ENCODE measurements around the gene FIP1L1.
"Not testable (repeated sequence)": the region's sequence is repeated elsewhere in the genome, so short reads cannot be mapped to it uniquely, and the experiment has no call there.

FIP1L1 gene, protein sequence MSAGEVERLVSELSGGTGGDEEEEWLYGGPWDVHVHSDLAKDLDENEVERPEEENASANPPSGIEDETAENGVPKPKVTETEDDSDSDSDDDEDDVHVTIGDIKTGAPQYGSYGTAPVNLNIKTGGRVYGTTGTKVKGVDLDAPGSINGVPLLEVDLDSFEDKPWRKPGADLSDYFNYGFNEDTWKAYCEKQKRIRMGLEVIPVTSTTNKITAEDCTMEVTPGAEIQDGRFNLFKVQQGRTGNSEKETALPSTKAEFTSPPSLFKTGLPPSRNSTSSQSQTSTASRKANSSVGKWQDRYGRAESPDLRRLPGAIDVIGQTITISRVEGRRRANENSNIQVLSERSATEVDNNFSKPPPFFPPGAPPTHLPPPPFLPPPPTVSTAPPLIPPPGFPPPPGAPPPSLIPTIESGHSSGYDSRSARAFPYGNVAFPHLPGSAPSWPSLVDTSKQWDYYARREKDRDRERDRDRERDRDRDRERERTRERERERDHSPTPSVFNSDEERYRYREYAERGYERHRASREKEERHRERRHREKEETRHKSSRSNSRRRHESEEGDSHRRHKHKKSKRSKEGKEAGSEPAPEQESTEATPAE

DNA sequence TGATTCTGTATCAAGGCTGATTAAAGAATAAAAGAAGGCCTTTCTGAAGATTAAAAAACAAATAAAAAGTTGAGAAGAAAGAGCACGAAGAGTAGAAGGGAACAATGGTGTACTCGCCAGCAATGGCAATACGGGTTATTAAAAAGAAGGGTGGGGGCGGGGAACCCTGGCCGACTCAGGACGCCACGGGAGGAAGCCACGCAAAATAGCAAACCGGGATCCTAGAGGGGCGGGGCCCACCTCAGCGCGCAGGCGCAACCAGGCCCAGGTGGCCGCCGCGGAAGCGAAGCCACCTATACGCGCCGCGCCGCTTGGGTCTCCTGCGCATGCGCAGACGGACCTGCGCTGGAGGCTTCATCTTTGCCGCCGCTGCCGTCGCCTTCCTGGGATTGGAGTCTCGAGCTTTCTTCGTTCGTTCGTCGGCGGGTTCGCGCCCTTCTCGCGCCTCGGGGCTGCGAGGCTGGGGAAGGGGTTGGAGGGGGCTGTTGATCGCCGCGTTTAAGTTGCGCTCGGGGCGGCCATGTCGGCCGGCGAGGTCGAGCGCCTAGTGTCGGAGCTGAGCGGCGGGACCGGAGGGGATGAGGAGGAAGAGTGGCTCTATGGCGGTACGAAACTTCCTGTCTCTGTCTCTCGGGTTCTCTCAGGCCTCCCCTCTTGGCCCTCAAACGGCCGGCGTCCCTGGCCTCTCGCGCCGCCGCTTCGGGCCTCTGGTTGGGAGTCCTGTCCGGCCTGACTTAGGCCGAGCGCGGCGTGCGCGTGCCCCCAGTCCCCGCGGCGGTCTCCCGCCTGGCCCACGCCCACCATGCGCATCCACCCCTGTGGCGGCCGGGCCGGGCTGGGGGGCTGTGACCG, at the start of gene FIP1L1:
Gene FIP1L1, plus strand, starts transcription at position 323 of the 852 bp plus-strand sequence. Its CDS starts 198 bp downstream, at position 521.
- peak; percentile 94 for DNase-seq

DNA sequence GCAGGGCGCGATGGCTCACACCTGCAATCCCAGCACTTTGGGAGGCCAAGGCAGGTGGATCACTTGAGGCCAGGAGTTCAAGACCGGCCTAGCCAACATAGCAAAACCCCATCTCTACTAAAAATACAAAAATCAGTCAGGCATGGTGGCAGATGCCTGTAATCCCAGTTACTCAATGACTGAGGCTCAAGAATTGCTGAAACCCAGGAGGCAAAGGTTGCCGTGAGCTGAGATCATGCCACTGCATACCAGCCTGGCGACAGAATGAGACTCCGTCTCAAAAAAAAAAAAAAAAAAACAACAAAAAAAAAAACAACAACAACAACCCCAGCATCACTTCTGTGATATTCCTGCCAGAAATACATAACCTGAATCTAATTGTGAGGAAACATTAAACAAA, 42.5 kb upstream of the FIP1L1 start:
- not testable (repeated sequence) for DNase-seq

DNA sequence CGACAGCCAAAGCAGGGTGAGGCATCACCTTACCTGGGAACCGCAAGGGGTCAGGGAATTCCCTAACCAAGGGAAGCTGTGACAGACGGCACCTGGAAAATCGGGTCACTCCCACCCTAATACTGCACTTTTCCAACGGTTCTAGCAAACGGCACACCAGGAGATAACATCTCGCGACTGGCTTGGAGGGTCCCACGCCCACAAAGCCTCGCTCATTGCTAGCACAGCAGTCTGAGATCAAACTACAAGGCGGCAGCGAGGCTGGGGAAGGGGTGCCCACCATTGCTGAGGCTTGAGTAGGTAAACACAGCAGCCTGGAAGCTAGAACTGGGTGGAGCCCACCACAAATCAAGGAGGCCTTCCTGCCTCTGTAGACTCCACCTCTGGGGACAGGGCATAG, 37.3 kb upstream of the FIP1L1 start:
- DNase-seq, result not testable (repeated sequence)

DNA sequence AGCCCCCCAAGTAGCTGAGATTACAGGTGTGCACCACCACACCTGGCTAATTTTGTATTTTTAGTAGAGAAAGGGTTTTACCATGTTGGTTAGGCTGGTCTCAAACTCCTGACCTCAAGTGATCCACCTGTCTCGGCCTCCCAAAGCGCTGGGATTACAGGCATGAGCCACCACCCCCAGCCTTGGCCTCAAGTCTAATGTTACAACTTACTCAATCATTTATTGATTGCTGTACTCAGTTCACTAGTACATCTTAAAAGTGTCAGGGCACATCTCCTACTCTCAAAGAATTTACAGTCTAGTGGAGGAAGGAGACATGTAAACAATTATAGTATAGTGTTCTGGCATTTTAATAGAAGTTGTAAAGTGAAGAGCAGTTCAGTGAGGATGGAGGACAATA, 31.0 kb upstream of the FIP1L1 start:
- DNase-seq, result not testable (repeated sequence)

DNA sequence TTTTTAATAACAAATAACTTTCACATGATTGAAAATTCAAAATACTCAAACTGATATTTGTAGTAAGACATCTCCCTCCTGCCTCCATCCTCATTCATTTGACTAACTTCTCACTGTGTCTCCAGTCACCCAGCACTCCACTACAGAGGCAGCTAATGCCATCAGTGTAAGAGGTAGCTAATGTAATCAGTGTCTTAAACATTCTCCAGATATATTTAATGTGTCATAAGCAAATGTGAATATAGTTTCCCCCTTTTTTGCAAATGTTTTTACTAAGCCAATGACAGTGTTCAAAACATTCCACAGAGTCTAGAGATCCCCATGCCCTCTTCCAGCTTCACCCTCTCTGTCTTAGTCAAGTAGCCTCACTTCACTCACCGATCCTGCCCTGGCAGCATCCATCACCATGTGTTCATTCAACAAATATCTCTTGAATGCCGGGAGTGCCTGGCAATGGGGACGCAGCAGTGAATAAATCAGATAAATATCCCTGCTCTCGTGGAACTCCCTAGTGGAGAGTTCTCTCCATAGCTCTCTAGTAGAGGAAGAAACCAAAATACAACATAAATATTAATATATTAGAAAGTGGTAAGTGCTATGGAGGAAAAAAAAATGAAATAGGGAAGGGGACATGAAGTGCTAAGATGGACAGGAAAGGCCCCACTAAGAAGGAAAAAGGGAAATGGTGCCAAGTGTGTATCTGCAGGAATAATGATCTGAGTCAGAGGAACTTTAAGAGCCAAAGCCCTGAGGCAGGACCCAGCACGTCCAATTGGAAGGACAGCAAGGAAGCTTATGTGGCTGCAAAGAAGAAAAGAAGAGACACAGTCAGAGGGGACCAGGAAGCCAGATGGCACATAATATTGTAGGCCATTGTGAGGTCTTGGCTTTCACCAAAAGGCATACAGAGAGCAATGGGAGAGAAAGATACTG, 30.3 kb upstream of the FIP1L1 start:
- DNase-seq, result no peak

DNA sequence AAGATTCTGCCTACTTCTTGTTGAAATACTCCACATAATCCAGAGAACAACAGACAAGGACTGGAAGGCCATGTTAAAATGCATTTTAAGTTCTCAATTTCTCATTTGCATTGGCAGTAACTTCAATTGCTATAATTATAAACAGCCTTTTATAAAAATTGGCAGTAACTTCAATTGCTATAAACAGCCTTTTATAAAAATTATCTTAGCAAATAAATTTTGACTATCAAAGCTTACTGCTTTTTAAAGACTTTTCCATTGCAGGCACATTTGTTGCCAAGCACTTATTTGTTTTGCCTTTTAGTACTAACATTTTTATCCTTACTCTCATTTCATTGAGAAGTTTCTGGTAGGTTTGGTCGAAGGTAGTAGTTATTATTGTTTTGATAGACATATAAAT, 29.4 kb upstream of the FIP1L1 start:
- DNase-seq, result no peak

DNA sequence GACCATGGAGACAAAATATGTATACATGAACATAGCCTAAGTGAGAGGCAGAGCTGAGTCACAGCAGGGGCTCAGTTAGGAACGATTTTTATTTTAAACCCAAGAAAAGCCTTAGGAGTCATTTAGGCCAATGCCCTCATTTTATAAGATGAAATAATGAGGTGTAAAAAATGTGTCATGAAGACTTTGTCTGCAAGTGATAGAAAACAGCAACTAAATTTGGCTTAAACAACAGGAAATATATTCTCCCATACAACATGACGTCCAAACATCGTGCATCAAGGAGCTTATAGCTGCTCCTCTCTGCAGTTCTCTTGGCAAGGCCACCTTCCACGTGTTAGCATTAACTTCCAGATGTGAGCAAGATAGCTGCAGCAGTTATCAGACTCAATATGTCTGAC, 28.4 kb upstream of the FIP1L1 start:
- DNase-seq, result no peak

DNA sequence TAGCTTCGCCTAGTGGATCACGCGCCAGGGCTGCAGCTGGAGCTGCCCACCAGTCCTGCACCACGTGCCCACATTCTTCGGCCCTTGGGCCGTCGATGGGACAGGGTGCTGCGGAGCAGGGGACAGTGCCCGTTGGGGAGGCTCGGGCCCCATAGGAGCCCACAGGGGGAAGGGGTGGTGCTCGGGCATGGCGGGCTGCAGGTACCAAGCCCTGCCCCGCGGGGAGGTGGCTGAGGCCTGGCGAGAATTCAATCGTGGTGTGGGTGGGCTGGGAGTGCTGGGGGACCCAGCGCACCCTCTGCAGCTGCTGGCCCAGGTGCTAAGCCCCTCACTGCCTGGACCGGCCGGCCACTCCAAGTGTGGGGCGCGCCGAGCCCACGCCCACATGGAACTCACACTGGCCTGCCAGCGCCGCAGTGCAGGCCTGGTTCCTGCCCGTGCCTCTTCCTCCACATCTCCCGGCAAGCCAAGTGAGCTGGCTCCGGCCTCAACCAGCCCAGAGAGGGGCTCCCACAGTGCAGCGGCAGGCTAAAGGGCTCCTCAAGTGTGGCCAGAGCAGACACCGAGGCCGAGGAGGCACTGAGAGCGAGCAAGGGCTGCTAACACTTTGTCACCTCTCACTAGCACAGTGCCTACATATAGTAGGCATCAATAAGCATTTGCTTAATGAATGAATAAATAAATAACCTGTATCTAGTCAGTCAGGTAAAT, 23.3 kb upstream of the FIP1L1 start:
- DNase-seq, result no peak

DNA sequence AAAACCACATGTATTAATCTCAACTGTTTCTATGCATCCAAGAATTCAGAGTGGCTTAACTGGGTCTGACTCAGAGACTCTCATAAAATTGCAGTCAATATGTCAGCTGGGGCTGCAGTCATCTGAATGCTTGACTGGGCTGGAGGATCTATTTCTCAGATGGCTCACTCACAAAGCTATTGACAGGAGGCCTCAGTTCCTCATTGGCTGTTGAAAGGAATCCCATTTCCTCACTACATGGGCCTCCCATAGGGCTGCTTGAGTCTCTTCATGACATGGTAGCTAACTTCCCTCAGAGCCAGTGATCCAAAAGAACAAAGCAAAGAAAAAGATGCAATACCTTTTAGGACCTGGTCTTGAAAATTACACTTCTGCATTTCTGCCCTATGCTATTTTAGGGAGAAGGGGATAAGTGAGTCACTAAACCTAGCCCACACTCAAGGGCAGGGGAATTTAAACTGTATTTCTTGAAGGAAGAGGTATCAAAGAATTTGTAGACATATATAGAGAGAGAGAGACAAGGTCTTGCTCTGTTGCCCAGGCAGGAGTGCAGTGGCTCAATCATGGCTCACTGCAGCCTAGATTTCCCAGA, 21.4 kb upstream of the FIP1L1 start:
- no peak for DNase-seq

DNA sequence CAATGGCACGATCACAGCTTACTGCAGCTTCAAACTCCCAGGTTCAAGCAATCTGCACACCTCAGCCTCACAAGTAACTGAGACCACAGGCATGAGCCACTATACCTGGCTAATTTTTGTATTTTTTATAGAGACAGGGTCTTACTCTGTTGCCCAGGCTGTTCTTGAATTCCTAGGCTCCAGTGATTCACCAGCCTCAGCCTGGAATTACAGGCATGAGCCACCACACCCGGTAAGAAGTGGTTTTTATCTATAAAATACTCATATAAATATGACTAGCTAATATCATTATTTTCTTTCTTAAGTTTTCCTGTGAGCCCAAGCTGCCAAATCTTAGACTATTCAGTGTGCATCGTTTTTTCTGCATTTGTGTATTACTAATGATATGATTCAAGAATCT, 16.0 kb upstream of the FIP1L1 start:
- no peak for DNase-seq

DNA sequence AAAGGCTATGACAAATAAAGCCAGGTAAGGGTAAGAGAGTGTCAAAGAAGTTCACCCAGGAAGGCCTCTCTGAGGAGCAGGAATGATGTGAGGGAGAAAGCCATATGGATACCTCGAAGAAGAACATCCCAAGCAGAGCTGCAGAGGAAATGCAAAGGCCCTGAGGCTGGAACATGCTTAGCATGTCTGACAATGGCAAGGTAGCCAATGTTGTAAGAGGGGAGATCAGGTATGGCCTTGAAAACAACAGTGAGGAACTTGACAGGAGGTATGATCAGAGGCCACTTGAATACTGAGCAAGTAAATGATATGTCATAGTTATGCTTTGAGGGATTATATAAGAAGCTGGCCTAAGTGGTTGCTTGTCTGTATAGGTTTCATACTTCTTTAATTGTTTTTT, 15.3 kb upstream of the FIP1L1 start:
- DNase-seq, result no peak

DNA sequence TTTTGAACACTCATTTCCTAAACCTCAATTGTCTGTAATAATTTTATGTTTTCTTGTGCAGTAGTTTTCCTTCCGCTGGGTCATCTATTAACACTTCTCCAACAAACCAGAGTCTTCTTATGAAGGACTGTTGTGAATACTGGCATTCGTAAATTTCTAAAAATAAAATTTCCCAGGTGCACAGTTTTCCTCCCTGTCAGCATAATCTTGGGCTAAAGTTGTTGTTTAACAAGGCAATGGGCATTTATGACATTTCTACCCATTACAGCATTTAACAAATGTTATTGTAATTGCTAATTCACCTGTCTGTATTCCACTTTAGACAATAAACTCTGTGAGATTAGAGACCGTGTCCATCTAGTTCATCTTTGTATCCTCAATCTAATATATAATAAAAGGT, 12.8 kb upstream of the FIP1L1 start:
- no peak for DNase-seq

DNA sequence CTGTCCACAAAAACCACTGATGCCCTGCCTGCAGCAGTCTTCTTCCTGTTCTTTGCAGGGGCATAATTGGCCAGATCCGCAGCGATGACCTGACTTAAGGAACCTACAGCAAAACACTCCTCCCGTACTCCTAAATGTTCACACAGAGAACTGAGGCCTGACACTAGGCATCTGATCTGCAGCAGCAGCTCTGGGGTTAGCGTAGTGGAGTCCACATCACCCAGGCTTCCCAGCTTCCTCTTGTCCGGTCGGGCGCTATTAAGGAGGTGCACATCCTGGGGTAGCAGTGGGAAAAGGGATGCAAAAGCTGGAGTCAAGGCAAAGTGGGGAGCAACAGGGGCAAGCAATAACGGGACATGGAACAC, 12.3 kb upstream of the FIP1L1 start:
- DNase-seq, result no peak

DNA sequence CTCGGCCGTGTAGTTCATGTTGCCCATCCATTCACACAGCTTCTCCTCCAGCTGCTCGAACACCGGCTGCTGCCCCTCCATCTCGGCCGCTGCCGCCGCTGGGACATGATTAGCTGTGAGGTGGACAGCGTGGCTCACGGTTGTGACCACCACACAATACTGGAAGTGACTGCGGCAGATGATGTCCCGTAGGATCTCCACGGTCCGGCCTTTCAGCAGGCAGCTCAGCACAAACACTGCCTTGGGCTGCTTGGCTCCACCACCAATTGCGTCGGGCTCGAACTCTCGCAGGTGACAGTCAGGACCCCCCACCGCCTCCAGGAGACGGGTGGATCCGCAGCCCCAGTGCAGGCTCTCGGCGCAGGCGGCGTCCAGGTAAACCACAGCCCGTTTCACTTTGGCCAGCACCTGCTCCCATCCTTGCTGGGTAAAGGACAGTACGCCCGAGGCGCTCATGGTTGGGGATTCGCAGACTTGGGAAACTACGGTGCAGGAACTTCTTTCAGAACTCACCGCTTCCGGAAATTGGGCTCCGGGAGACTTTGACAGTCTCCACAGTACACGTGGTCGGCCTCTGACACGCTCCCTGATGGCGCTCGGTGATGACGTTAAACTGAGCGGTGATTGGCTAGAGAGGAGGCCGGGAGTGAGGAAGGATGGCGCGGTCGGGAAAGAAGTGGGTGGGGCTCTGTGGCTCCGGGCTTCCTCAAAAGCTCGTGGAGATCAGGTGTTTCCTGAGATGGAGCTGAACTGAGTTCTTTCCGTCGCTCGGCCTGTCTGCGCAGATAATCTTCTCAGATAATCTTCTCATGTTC, 11.7 kb upstream of the FIP1L1 start, which contains the start of gene SCFD2:
Gene SCFD2, minus strand, starts transcription at position 576 of the 815 bp plus-strand sequence.
- peak; percentile 98 for DNase-seq

DNA sequence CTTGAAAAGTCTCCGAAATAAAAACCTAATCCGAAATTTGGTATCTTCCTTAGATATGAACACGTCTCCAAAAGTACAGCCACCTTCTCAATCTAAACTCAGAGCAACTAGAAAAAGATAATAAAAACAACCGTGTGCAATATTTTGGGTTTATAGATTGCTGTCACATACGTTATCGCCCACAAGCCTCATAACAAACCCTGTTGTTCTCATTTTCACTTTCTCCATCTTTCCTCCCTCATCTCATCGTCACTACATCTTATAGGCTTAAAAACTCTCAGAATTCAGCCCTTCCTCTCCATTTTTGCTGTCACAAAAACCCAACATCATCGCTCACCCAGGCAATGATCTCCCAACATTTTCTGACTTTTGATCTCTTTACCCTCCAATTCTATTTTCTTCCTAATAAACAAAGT, 11.1 kb upstream of the FIP1L1 start:
- no peak for DNase-seq

DNA sequence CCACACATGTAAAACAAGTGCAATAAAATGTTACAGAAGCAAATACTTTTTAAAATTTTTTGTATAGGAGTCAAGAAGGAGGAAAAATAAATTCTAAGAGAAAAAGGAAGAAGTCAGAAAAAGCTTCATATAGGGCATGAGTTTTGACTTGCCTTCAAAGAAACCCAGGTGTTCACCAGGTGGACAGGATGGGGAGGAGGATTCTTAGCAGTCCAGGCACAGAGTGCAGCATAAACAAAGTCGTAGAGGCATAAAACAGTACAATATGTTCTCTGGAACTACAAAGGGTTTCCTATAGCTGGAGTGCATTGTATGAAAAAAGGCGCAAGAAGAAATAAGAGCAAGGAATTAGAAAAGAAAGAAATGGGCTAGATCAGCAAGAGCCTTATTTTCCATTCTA, 9.7 kb upstream of the FIP1L1 start:
- DNase-seq, result no peak

DNA sequence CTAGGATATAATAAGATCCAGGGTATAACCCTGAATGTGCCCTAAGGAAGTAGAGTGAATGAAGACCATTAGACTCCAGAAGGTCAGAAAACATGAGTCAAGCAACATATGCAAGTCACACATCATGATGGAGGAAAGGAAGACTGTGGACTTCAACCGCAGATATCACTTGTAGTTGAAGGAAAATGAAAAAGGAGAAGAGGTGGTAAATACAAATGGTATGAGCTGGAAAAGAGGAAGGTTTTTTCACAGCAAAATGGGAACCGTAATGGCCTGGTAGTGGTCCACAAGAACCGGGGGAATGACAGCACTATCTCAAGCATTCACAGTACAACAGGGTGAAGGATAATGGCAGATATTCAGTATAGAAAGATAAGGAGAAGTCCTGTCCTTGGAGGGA, 6.4 kb upstream of the FIP1L1 start:
- no peak for DNase-seq

DNA sequence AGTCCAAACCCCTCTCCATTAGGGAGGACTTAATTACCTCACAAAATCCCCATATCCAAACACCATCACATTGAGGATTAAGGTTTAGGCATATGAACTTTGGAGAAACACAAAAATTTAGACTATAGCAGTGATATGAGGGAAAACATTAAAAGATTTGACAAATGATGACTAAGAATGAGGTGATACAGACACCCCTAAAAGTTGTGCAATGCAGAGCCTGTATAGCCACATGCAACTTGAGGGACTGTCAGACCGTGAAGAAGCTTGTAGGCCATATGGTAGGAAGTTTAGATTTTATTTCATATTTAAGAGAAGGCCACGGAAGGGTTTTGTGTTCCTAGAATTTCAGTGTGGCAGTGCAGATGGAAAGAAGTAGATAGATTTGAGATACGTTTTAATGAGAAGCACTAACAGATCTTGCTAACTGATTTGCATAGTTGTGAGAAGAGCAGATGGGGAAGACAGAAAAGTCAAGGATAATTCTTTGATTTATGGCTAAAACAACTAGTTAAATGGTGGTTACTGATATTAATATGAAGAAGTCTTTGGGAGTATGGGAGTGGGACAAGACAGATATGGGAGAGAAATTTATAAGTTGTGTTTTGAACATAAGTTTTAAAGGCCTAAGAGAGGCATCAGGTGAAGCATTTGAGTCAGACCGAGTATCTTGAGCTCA, 5.5 kb upstream of the FIP1L1 start:
- no peak for DNase-seq

DNA sequence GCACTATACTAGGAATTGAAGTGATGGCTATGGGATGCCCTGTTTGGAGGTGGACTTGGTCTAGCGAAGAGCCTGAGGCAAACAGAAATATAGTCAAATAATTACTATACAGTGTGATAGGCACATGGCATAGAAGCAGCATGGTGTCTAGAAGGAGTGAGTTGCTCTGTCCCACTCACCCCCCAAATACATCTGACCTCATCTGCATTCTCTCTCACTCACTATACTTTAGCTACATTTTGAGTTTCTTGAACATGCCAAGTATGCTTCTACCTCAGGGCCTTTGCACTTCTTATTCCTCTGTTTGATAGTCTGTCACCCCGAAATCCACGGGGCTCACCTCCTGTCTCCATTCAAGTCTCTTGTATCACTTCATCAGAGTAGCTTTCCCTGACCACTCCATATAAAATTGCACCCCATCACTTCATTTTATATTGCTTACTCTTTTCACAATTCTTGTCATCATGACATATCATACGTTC, 2.6 kb upstream of the FIP1L1 start:
- DNase-seq, result no peak

DNA sequence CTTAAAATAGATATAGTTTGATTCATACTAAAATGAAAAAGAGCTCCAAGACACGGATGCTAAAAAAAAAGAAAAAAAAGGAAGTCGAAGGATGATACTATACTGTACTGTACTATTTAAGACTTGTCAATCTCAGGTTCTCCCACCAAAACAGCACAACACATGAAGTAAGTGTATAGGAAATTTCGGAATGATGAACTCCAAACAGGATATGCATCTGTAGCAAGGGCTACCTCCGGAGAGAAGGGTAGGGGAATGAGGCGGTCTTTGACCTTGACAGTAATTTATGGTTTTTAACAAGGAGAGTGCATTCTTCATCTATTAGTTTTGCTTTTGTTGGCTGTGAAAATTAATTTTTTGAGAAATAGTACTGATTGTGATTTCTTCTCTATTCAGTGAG, 541 bp upstream of the FIP1L1 start:
- DNase-seq, result peak; percentile 59

Measured in SHP77 treated with DMSO at 0.1 percent for 48 hours (cell line).